ENCODE data around the gene ENAM. TPM values are rescaled to one million over a fixed set of nuclear protein-coding genes. Genes with fewer than 3 reads are reported as not detected.

Gene ENAM
- polyA plus RNA-seq, 1 of the 3 experiments (the other 2 are of a cell fraction) = 0.20 TPM

DNA sequence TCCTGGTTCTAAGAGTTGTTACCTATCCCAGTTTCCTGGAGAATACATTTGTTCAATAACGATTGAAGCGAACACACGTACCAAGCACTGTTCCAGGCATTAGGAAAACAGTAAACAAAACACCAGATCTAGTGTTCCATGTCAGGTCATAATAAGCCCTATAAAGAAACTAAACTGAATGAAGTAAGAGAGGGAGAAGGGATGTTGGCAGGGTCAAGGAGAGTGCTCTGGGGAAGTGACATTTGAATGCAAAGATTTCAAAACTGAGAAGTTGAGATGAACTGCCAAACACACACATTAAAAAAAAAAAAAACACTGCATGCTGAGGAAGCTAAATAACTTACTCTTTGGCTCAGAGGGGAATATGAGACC, 14.4 kb upstream of the ENAM start (continued):
- no peak for TF ChIP-seq MXI1 (IDR thresholded peaks at IDR 0.05; ENCODE audit: low read depth, low read length)

GRCh38 chr4:70619288-70619687, 9.3 kb upstream of the ENAM start:
- no peaks in the 10 kb centered on the region for H3K79me2 ChIP-seq (ENCODE audit: insufficient read depth)
- peaks cover 12% of the 10 kb centered on the region; the same call in 1 of the 2 replicates for H3K27me3 ChIP-seq (ENCODE audit: insufficient read depth)
- H3K36me3 ChIP-seq (replicated peaks in 1 of 2; ENCODE audit: control insufficient read depth in 1 of 2, insufficient read depth in 2 of 2, low read length in 1 of 2) = no peaks in the 10 kb centered on the region
- no peaks in the 10 kb centered on the region for H3F3A ChIP-seq (replicated peaks; ENCODE audit: insufficient read depth)
- H3K4me3 ChIP-seq (ENCODE audit: low read depth in 2 of 2, low read length in 1 of 2) = no peak overlapping the region
- no peaks in the 10 kb centered on the region for H3K9me3 ChIP-seq
- no peaks in the 10 kb centered on the region for H3K9me2 ChIP-seq
- no peak overlapping the region for H3K27ac ChIP-seq (ENCODE audit: low read depth in 2 of 2, low read length in 1 of 2)
- H3K4me2 ChIP-seq = no peak overlapping the region
- H3K4me1 ChIP-seq (ENCODE audit: control insufficient read depth in 1 of 2, insufficient read depth in 2 of 2, low read depth in 1 of 2, low read length in 1 of 2) = no peaks in the 10 kb centered on the region
- WGBS (ENCODE audit: low lambda C conversion rate) = 55% methylated on average over 4 of the region's 4 CpGs
- no peak for DNase-seq
- H2AFZ ChIP-seq (ENCODE audit: low read depth) = no peak overlapping the region
- no peaks in the 10 kb centered on the region for H4K20me1 ChIP-seq (ENCODE audit: insufficient read depth)
- no peak overlapping the region for H3K9ac ChIP-seq
- POLR2A ChIA-PET = no interaction called here
- CTCF ChIA-PET = no interaction called here
- TF ChIP-seq, protein P1, sequence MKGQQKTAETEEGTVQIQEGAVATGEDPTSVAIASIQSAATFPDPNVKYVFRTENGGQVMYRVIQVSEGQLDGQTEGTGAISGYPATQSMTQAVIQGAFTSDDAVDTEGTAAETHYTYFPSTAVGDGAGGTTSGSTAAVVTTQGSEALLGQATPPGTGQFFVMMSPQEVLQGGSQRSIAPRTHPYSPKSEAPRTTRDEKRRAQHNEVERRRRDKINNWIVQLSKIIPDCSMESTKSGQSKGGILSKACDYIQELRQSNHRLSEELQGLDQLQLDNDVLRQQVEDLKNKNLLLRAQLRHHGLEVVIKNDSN (IDR thresholded peaks at IDR 0.05; ENCODE audit: borderline replicate concordance, low read depth) = no peak
- TF ChIP-seq MXI1 (IDR thresholded peaks at IDR 0.05; ENCODE audit: low read depth, low read length) = no peak
- no peak for TF ChIP-seq RAD21 (IDR thresholded peaks at IDR 0.05; ENCODE audit: low read length)
- no peak for TF ChIP-seq RFX5 (IDR thresholded peaks at IDR 0.05; ENCODE audit: low read length)
- no peak for TF ChIP-seq MEF2A (IDR thresholded peaks at IDR 0.05; ENCODE audit: borderline replicate concordance, low read depth)
- no peak for TF ChIP-seq TAF1 (IDR thresholded peaks at IDR 0.05; ENCODE audit: borderline replicate concordance, low read depth, low read length)
- no peak for TF ChIP-seq YY1 (IDR thresholded peaks at IDR 0.05; ENCODE audit: low read depth)
- TF ChIP-seq, protein P2, sequence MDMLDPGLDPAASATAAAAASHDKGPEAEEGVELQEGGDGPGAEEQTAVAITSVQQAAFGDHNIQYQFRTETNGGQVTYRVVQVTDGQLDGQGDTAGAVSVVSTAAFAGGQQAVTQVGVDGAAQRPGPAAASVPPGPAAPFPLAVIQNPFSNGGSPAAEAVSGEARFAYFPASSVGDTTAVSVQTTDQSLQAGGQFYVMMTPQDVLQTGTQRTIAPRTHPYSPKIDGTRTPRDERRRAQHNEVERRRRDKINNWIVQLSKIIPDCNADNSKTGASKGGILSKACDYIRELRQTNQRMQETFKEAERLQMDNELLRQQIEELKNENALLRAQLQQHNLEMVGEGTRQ (IDR thresholded peaks at IDR 0.05; ENCODE audit: borderline replicate concordance, low read depth, low read length) = no peak
- no peak for TF ChIP-seq IRF3 (IDR thresholded peaks at IDR 0.05; ENCODE audit: low read depth, low read length)
- TF ChIP-seq, protein P3, sequence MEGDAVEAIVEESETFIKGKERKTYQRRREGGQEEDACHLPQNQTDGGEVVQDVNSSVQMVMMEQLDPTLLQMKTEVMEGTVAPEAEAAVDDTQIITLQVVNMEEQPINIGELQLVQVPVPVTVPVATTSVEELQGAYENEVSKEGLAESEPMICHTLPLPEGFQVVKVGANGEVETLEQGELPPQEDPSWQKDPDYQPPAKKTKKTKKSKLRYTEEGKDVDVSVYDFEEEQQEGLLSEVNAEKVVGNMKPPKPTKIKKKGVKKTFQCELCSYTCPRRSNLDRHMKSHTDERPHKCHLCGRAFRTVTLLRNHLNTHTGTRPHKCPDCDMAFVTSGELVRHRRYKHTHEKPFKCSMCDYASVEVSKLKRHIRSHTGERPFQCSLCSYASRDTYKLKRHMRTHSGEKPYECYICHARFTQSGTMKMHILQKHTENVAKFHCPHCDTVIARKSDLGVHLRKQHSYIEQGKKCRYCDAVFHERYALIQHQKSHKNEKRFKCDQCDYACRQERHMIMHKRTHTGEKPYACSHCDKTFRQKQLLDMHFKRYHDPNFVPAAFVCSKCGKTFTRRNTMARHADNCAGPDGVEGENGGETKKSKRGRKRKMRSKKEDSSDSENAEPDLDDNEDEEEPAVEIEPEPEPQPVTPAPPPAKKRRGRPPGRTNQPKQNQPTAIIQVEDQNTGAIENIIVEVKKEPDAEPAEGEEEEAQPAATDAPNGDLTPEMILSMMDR (IDR thresholded peaks at IDR 0.05) = no peak
- TF ChIP-seq RXRA (IDR thresholded peaks at IDR 0.05; ENCODE audit: borderline replicate concordance, low read depth) = no peak
- TF ChIP-seq TCF12 (IDR thresholded peaks at IDR 0.05) = no peak
- TF ChIP-seq JUND (IDR thresholded peaks at IDR 0.05) = no peak
